ENCODE data around the gene LSM7.

DNA sequence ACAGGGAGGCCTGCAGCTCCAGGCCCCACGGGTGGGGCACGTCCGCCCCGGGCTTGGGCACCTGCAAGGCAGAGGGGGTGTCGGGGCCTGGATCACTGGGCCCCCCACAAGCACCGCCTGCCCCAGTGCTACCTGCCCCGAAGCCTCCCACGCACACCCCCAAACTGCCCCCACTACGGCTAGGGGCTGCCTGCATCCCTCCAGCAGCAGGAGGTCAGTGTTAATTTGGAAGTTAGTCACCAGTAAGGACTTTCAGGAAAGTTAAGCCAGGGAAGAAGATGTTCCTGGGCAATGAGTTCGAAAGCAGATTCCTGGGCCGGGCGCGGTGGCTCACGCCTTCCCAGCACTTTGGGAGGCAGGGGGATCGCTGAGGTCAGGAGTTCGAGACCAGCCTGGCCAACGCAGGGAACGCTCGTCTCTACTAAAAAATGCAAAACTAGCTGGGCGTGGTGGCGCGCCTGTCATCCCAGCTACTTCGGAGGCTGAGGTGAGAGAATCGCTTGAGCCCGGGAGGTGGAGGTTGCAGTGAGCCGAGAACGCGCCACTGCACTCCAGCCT is 51.9 kb downstream of the LSM7 start:
- TF ChIP-seq EZH2 (IDR thresholded peaks at IDR 0.05; ENCODE audit: borderline replicate concordance, low read length), result no peak
- TF ChIP-seq, protein P1, sequence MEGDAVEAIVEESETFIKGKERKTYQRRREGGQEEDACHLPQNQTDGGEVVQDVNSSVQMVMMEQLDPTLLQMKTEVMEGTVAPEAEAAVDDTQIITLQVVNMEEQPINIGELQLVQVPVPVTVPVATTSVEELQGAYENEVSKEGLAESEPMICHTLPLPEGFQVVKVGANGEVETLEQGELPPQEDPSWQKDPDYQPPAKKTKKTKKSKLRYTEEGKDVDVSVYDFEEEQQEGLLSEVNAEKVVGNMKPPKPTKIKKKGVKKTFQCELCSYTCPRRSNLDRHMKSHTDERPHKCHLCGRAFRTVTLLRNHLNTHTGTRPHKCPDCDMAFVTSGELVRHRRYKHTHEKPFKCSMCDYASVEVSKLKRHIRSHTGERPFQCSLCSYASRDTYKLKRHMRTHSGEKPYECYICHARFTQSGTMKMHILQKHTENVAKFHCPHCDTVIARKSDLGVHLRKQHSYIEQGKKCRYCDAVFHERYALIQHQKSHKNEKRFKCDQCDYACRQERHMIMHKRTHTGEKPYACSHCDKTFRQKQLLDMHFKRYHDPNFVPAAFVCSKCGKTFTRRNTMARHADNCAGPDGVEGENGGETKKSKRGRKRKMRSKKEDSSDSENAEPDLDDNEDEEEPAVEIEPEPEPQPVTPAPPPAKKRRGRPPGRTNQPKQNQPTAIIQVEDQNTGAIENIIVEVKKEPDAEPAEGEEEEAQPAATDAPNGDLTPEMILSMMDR (conservative IDR thresholded peaks at IDR 0.05 in 1 of 2, IDR thresholded peaks at IDR 0.05 in 1 of 2; ENCODE audit: extremely low read depth in 1 of 2, insufficient read depth in 1 of 2, low read depth in 1 of 2, low read length in 2 of 2), result no peak

Measured in mammary epithelial cell (primary cell).